NCI-H526 treated with DMSO at 0.1 percent for 48 hours (cell line): ENCODE results near the gene SRSF7.

Experiments used
- DNase-seq: peaks from one replicate; lab custom pipeline; 2025; lab: John Stamatoyannopoulos, UW

Gene SRSF7

DNA sequence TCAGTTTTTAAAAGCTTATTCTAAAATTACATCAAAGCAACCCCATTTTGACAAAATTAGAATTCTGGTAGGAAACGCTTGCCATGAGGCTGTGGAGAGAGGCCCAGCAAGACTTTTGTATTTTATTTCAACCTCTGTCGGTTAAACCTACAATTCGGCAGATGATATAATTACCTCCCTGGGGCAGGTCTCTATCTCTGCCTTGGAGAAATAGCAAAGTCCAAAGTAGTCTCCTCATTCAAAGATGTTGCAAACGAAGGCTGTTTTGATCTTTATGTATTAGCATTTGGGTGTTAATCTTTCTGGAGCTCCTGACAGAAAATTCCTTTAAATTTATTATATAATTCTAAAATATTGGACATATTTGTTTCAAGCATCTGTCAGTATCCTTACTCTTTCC lies 49.6 kb downstream of the SRSF7 start:
- DNase-seq = no peak

DNA sequence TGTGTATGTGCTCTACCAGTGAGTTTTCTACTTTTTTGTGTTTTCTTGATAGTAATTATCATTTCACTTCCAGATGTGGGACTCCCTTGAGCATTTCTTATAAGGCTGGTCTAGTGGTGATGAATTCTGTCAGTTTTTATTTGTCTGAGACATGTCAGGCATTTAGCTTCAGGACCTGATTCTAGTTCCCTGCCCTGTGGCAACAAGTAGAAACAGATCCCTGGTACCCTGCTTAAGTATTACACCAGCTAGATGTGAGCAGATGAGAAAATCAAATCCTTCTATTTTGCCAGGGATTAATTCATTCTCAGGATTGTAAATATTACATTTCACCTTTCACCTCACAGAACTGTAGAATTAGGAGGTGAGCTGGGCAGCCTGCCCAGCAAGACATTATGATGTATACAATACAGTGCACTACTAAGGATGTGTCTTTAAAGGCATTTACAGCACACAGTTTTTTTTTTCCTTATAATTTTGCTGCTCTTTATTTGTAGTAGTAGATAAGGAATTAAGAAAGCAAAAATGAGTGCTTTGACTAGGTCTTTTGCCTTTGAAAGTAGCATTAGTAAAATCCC lies 50.2 kb downstream of the SRSF7 start:
- no peak for DNase-seq

- no peak for DNase-seq
Measured at GRCh38 chr2:38700113-38700785, 50.9 kb downstream of the SRSF7 start.

GRCh38 chr2:38698467-38699003 lies 52.6 kb downstream of the SRSF7 start:
- no peak for DNase-seq

DNA sequence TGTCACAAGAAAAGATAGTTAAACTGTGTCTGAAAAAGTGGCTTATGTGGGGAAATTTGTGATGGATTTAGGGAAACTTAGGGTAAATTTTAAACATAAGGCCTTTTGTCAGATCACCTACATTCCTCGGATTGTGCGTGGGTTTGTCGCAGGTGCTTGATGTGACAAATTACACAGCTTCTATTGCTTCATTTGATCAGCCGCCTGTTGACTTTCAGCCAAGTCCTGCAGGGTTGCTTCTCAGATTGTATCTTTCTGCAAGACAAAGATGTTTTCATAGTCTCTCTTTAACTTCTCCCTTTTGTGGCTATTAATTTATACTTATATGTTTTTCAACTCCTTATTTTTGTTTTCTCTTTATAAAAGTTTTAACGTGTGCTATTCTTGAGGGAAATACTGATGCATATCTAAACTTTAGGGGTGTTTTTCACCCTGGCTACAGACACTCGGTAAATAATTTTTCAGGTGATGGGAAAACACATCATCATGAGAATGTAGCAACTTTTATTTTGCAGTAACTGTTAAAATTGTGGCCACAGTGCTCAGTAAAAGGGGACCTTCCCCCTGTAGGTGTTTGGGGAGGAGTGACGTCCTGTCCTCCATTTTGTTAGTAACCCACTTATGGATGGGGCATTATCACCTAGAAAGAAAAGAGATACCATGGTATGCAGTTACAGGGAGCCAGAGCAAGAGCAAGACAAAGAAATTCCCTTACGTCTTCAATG lies 53.9 kb downstream of the SRSF7 start:
- no peak for DNase-seq
